ENCODE results near the gene ZFYVE28.
"Not testable (repeated sequence)": the region's sequence is repeated elsewhere in the genome, so short reads cannot be mapped to it uniquely, and the experiment has no call there.

Gene ZFYVE28

GRCh38 chr4:2388429-2389182 is 29.8 kb downstream of the ZFYVE28 start:
- DNase-seq: no peak

DNA sequence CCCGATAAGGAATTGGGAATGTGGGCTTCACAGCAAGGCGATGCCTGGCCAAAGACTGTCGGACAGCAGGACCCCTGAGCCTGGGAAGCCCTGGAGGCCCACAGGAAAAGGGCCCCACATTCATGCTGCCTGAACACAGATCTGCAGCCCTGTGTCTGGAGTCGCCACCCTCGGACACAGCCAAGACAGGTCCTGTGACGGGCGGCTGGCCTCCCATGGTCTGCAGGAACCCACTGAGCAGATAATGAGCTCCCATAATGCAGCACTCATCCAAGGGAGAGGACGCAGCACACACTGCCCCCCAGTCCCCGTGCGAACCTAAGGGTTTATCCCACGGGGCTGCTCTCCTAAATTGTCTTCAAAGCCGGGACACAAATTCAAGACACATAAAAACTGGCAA is 30.6 kb downstream of the ZFYVE28 start:
- DNase-seq: no peak

DNA sequence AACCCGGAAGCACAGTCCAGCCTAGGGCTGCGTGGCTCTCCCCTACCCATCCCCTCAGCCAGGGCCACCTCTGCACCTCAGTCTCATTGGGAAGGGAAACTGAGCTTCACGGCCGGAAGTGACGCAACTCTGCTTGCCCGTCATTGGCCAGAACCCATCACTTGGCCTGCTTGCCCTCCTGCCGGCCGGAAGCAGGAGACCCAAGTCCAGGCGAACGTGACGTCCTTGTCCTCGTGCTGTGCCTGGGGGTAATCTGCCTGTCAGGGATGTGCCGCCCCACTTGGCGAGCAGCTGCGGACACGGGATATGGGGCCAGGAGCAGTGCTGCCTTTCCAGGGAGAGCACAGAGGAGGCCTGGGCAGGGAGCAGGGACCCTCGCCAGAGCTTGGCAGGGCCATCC is 31.2 kb downstream of the ZFYVE28 start:
- DNase-seq: no peak

DNA sequence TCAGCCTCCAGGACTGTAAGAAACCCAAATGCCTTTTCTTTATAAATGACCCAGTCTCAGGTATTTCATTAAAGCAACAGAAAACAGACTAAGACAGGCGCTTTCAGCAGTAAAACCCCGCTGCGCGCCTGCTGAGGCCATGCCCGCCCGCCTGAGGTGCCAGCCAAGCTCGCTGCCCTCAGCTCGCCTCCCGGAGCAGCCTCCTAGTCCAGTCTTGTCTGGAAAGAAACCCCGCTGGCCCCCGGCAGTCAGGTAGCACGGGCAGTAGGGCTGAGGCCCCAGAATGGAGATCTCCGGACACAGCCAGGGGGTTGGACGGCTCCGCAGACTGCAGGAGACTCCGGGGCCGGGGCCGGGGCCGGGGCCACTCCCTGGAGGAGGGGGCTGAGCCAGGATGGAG is 31.7 kb downstream of the ZFYVE28 start:
- DNase-seq: no peak

DNA sequence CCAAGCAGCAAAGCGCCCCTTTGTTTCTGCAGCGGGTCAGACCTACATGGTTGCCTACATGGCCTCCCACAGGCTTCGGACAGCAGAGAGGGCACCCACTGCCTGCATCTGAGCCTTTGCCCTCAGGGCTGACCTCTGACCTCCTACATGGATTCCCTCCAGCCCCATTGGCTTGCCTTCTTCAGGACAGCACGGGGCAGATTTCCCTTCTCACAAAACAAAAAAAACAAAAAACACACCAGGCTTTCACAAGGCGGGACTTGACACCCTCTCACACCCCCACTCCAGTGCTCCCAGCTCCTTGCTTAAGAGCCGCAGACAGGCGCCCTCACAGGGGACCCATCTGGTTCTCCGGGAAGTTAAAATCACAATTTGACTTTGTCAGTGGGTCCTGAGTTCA is 32.9 kb downstream of the ZFYVE28 start:
- no peak for DNase-seq

DNA sequence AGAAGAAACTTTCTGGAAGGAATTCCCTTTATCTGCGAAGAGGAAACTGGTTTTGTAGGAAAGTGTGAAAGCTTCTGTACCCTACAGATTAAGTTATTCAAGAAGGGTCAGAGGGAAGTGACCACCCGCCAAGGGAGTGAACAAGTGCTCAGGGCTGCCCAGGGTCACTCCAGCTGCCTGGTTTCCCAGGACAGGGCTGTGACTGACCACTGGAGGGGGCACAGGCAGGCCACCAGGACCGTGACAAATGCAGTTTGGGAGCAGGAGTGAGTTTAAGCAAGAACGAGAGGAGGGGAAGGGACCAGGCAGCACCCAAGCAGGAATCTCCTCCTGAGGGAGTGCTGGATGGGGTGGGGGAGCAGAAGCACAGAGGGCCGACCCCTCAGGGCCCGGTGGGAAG is 34.2 kb downstream of the ZFYVE28 start:
- no peak for DNase-seq

GRCh38 chr4:2383760-2384159 is 34.7 kb downstream of the ZFYVE28 start:
- no peak for DNase-seq

DNA sequence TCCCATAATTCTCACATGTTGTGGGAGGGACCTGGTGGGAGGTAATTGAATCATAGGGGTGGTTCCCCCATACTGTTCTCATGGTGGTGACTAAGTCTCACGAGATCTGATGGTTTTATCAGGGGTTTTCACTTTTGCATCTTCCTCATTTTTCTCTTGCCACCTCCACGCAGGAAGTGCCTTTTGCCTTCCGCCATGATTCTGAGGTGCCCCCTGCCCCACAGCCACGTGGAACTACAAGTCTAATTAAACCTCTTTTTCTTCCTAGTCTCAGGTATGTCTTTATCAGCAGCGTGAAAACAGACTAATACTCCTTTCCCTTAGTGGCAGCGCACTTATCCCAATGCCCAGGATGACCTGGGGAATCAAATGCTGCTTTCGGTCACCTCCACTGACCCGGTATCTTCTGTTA is 35.2 kb downstream of the ZFYVE28 start:
- not testable (repeated sequence) for DNase-seq

GRCh38 chr4:2382769-2383202 is 35.7 kb downstream of the ZFYVE28 start:
- not testable (repeated sequence) for DNase-seq

GRCh38 chr4:2380589-2380988 is 37.9 kb downstream of the ZFYVE28 start:
- not testable (repeated sequence) for DNase-seq

DNA sequence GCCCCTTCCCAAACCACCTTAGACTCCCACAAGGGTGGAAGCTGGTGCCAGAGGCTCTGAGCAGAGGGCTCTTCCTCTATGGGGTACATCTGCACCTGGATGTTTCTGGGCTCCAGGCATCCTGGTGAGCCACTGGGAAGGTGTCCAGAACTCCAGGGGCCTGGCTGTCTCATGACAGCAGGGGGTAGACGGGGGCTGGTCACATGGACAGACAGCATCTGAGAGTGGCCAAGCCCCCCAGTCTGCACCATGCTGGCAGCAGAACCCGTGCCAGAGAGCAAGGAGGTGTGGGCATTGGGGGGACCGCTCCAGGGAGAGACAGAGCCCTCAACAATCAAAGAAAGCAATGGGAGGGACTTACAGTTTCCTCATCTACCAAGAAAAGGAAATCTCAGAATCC is 39.5 kb downstream of the ZFYVE28 start:
- DNase-seq: no peak

DNA sequence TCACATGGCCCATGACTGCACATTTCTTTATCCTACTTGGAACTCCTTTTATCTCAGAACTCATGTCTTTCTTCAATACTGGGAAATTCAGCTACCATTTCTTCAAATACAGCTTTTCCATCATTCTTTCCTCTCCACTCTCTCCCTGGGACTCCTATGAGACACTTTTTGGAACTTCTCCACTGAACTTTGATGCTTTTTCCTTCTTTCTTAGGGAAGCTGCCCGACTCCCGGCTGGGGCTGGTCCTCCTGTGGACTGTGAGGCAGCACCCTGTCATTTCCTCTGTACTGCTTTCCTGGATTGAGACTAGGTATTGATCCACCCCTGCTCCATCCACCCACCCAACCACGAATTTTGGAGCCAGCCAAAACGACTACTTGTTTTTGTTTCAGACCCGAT is 40.0 kb downstream of the ZFYVE28 start:
- no peak for DNase-seq

GRCh38 chr4:2377241-2377640 is 41.2 kb downstream of the ZFYVE28 start:
- no peak for DNase-seq

- DNase-seq: no peak
These were observed 43.0 kb downstream of the ZFYVE28 start for GRCh38 chr4:2375427-2375826.

- no peak for DNase-seq
These were observed 44.9 kb downstream of the ZFYVE28 start for GRCh38 chr4:2373532-2373931.

- DNase-seq: no peak
These were observed 45.9 kb downstream of the ZFYVE28 start for GRCh38 chr4:2372488-2373030.

DNA sequence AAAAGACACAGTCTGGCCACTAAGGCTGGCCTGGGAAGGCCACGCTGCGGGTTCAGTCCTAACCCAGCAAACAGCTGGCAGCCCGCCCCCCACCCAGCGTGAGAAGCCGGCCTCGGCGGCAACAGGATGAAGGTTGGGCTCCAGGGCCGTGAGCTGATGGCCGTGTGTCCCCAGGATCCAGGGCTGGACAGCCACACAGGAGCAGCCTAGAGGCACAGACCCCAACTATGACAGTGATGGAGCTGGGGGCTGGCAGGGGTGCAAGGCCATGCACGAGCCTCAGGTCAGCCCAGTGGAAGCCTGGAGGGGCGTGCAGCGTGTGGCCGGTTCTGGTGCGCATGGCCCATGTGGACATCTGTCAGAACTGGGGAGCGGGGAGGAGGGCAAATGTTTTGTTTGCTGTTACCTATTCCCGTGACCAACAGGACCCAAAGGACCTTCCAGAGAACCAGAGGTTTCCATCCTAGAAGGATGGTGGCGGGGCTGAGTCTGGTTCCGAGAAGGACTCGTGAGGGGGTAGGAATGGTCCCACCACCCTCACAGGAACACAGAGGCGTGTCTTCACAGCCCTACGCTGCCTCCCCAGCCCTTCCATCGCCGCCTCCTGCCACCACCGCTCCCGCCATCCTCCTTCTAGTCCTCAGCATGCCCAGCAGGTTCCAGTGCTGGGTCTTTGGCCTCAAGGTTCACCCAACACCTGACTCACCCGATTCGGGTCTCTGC is 46.5 kb downstream of the ZFYVE28 start:
- no peak for DNase-seq

- DNase-seq: no peak
These were observed 47.7 kb downstream of the ZFYVE28 start for GRCh38 chr4:2370597-2371320.

- DNase-seq: no peak
These were observed 49.6 kb downstream of the ZFYVE28 start for GRCh38 chr4:2368746-2369437.

DNA sequence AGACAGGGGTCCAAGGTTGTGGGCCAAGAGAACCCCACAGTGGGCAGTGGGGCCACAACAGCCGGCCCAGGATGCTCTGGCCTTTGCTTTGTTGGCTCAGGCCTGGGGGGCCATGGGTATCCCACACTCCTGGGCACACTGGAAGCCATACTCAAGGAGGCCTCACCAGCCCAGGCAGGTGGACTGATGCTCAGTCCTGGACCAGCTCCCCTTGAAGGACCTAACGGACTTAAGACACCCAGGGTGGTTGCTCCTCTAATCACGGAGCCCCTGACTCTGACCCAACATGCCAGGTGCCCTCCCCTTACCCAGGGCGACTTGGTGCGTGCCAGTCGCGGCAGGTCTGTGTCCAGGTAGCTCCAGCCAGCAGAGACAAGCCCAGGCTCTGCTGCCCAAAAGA is 50.8 kb downstream of the ZFYVE28 start:
- no peak for DNase-seq

- DNase-seq: peak; percentile 19
These were observed 51.9 kb downstream of the ZFYVE28 start for GRCh38 chr4:2366252-2367192.

DNA sequence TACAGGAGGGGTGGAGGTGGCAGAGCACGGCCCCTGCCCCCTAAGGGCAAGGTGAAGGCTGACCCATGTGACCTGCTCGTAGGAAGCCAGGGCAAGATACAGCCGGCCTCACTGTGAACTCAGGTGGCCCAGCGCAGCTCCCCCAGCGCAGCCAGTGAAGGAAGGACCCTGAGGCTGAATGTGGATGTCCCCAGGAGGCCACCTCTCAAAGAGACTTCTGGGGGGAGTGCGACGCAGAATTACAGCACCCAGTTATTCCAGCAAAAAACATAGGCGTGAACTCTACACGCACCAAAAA is 52.6 kb downstream of the ZFYVE28 start:
- DNase-seq: no peak

Data from NCI-H2171 (cell line).